CD4-positive, alpha-beta T cell treated with Interleukin-1 beta for 1 hour (primary cell): ENCODE data around the gene AKAP17A.

ENCODE experiments used
- DNase-seq, 2 donors: peaks; one replicate each; pipeline ENCODE4 v3.0.0-alpha.2; 2020 to 2022

The AKAP17A gene

GRCh38 chrX:1582686-1583437 lies 8.5 kb upstream of the AKAP17A start:
- peak in 1 of 2 donors; percentile 66 for DNase-seq

- no peak for DNase-seq
Observed at GRCh38 chrX:1584237-1585011, 7.0 kb upstream of the AKAP17A start.

GRCh38 chrX:1587161-1587560 lies 4.2 kb upstream of the AKAP17A start:
- no peak for DNase-seq

- no peak for DNase-seq
Observed at GRCh38 chrX:1589356-1590130, 1.9 kb upstream of the AKAP17A start.

- DNase-seq, result no peak
Observed at GRCh38 chrX:1591863-1592469, 562 bp downstream of the AKAP17A start.

- peak in 1 of 2 donors; percentile 26 for DNase-seq
Observed at GRCh38 chrX:1592470-1593142, 1.2 kb downstream of the AKAP17A start.

- DNase-seq, result no peak
Observed at GRCh38 chrX:1593286-1594271, 2.2 kb downstream of the AKAP17A start.

- DNase-seq, result no peak
Observed at GRCh38 chrX:1595711-1596060, 4.3 kb downstream of the AKAP17A start.

- no peak for DNase-seq
Observed at GRCh38 chrX:1596676-1597344, 5.4 kb downstream of the AKAP17A start.

- DNase-seq, result no peak
Observed at GRCh38 chrX:1597345-1598020, 6.1 kb downstream of the AKAP17A start.

GRCh38 chrX:1598021-1598875 lies 6.8 kb downstream of the AKAP17A start:
- DNase-seq, result no peak

- DNase-seq, result no peak
Observed at GRCh38 chrX:1598876-1599790, 7.7 kb downstream of the AKAP17A start.

GRCh38 chrX:1599791-1600405 lies 8.5 kb downstream of the AKAP17A start:
- DNase-seq, result no peak

GRCh38 chrX:1600406-1601050 lies 9.1 kb downstream of the AKAP17A start:
- DNase-seq, result no peak

- no peak for DNase-seq
Observed at GRCh38 chrX:1601051-1601767, 9.8 kb downstream of the AKAP17A start.

GRCh38 chrX:1601768-1602085 lies 10.3 kb downstream of the AKAP17A start:
- DNase-seq, result no peak
